GM21619 (cell line): Measurements from ENCODE around the gene CNOT3.
A peak's percentile ranks its signal among the peaks of the same experiment; 100 is the strongest.
"Not testable (repeated sequence)": the region's sequence is repeated elsewhere in the genome, so short reads cannot be mapped to it uniquely, and the experiment has no call there.

Experiments
- ATAC-seq: cut with Tn5 transposase; IDR thresholded peaks from one replicate; pipeline ENCODE4 v1.9.1; 2021; ENCODE audit not compliant: unreplicated experiment

Gene CNOT3

GRCh38 chr19:54137699-54138488 lies at the start of gene CNOT3:
Gene CNOT3, plus strand, starts transcription at chr19:54137762. Its CDS starts 5,217 bp downstream, at chr19:54142979.
- ATAC-seq: no peak

GRCh38 chr19:54094426-54095000 lies 43.0 kb upstream of the CNOT3 start:
- no peak for ATAC-seq

- no peak for ATAC-seq
Measured at GRCh38 chr19:54095136-54095858, 42.3 kb upstream of the CNOT3 start.

- ATAC-seq: not testable (repeated sequence)
Measured at GRCh38 chr19:54095859-54096616, 41.5 kb upstream of the CNOT3 start.

DNA sequence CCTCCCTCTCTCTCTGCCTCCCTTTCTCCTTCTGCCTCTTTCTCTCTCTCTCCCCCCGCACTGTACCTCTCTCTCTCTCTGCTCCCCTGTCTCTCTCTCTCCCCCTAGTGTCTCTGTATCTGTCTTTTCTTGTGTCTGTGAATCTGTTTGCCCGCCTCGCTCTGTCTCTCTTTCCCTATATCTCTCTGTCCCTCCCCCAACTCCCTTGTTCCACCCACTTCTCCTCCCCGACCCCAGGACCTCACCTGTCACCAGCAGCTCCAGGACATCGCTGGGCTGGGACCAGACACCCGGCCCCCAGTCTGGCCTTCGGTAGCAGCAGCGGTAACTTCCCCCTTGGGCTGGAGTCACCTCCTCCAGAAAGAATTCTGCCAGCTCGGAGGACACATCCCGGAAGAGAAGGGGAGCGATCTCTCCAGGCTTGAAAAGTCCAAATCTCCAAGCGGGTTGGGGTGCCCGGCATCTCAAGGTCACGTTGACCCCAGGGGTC lies 40.9 kb upstream of the CNOT3 start:
- ATAC-seq: no peak

DNA sequence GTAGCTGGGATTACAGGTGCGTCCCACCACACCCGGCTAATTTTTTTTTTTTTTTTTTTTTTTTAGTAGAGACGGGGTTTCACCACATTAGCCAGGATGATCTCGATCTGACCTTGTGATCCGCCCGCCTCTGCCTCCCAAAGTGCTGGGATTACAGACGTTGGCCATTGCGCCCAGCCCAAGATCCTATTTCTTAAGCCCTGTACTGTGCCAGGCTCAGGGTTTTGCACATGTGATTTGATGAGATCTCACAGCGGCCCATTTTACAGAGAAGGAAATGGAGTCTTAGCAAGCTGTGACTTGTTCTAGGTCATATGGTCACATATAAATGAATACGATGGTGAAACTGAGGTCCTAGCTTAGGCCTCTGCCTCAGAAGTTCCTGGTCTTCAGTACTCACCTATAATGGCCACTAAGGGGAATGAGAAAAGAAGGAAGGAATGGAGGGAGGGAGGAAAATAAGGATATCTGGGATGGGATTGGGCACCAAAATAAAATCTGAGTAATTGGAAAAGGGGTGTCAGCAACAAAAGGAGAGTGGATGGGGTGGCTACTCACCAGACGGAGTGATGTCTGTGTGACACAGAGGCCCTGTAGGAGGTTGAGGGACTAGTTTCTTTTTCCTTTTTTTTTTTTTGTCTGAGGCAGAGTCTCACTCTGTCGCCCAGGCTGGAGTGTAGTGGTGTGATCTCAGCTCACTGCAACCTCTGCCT lies 38.2 kb upstream of the CNOT3 start:
- ATAC-seq: no peak

- not testable (repeated sequence) for ATAC-seq
Measured at GRCh38 chr19:54099903-54100255, 37.7 kb upstream of the CNOT3 start.

GRCh38 chr19:54100561-54100960 lies 37.0 kb upstream of the CNOT3 start, which contains the start of gene OSCAR:
Gene OSCAR, minus strand, starts transcription at chr19:54100803. Its CDS starts 11 bp downstream, at chr19:54100792.
- ATAC-seq: no peak

DNA sequence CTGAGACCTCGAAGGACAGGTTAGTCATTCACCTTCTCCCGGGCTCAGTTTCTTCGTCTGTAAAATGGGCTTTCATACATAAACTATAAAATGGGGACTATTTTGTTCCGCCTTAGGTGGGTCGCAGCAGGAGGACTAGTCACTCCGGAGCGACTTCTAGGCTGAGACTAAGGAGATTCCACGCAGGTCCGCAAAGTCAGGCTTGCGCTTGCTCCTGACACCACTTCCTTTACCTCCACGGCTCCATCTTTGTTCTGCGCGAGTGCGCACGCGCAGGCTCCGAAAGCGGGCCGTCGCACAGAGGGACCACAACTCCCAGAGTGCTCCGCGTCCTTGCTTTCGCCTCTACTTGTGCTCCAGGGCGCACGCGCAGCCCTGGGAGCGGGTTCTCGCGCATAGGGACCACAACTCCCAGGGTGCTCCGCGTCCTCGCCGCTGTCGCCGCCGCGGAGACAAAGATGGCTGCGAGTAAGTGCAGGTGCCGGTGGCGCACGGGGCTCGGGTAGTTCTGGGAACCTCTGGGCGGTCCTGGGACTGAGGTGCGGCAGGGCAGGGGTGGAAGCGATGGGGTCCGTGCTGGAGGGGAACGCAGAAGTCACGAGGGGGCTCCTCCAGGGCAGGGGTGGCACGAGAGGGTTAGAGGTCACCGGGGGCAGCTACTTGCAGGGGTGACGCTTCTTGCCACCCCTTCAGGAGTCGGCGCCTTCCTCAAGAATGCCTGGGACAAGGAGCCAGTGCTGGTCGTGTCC lies 35.0 kb upstream of the CNOT3 start, which contains the start of gene NDUFA3:
TSS of gene NDUFA3 (plus strand) at position 435 of the 749 bp plus-strand sequence. CDS start at position 459, 24 bp downstream.
- peak; percentile 95 for ATAC-seq

DNA sequence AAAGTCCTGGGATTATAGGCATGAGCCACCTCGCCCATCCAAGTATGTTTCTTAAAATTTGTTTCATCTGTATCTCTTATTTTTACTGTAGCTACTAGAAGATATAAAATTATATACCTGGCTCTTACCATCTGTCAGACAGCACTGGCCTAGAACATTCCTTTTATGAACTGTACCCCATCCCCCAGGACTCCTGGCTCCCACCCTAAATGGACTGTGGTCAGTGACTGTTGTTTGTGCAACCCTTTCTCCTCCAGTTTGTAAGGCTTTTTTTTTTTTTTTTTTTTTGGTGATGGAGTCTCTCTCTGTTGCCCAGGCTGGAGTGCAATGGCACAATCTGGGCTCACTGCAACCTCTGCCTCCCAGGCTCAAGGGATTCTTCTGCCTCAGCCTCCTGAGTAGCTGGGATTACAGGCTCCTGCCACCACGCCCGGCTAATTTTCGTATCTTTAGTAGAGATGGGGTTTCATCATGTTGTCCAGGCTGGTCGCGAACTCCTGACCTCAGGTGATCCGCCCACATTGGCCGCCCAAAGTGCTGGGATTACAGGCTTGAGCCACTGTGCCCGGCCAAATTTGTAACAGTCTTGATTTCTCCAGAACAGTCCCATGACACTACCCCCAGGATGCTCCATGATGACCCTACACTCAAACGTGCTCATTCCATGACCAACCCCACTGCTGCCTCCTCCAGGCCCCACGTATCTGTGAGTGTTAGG lies 32.4 kb upstream of the CNOT3 start:
- ATAC-seq: no peak

- ATAC-seq: no peak
Measured at GRCh38 chr19:54105796-54106195, 31.8 kb upstream of the CNOT3 start.

GRCh38 chr19:54106716-54107115 lies 30.8 kb upstream of the CNOT3 start:
- ATAC-seq: no peak

GRCh38 chr19:54107876-54108490 lies 29.6 kb upstream of the CNOT3 start:
- no peak for ATAC-seq

DNA sequence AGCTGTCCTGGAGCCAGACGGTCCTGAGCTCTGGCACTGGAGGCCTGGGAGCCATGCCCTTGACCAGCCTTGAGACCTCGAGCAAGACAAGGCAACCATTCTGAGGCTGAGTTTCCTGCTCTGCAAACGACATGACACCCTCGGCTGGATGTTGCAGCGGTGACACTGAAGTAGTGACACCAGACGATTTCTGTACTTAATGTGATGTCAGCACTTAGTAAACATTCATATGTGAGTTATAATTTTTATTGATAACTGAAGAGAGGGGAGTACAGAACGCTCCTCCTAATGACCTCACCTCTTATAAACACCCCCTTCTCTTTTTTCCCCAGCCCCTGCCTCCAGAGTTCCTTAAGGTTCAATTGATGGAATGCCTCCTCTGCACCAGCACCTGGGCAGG lies 29.1 kb upstream of the CNOT3 start:
- ATAC-seq: no peak

DNA sequence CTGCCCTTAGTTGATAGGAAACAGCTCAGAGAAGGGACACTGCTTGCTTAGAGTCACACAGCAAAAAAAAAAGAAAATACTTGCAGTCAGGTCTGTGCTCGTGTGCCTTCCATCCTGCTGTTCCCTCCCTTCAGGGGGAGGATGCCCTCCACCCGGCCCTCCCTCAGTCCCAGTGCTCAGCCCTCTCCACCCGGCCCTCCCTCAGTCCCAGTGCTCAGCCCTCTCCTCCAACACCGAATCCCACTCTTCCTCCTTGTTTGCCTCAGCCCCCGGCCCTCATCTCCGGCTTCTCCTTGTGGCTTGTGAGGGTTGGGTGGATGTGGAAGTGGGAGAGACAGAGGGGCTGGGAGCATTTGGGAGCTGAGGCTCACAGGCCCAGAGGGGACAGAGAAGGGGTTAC lies 27.9 kb upstream of the CNOT3 start:
- no peak for ATAC-seq

GRCh38 chr19:54114340-54115108 lies 23.0 kb upstream of the CNOT3 start:
- ATAC-seq: no peak
